ENCODE results near the gene MKNK2.

- TF ChIP-seq CTCF (conservative IDR thresholded peaks at IDR 0.05 in 1 of 2, IDR thresholded peaks at IDR 0.05 in 1 of 2; ENCODE audit: extremely low read depth in 1 of 2, insufficient read depth in 1 of 2, low read depth in 1 of 2, low read length in 2 of 2) = no peak
- no peak for TF ChIP-seq EZH2 (IDR thresholded peaks at IDR 0.05; ENCODE audit: borderline replicate concordance, low read length)
These were observed 31.1 kb upstream of the MKNK2 start for GRCh38 chr19:2081873-2082810.

Measured in mammary epithelial cell (primary cell).